Measurements from ENCODE around the gene FNDC11.

FNDC11 gene

GRCh38 chr20:63525971-63526370 is 28.0 kb upstream of the FNDC11 start:
- DNase-seq: no peak

GRCh38 chr20:63527184-63527583 is 26.8 kb upstream of the FNDC11 start:
- DNase-seq: no peak

GRCh38 chr20:63529180-63529860 is 24.6 kb upstream of the FNDC11 start:
- no peak for DNase-seq

- no peak for DNase-seq
Measured at GRCh38 chr20:63529861-63530787, 23.8 kb upstream of the FNDC11 start.

GRCh38 chr20:63530788-63531160 is 23.2 kb upstream of the FNDC11 start:
- DNase-seq: no peak

GRCh38 chr20:63531686-63532448 is 22.1 kb upstream of the FNDC11 start:
- DNase-seq: no peak

GRCh38 chr20:63532449-63532971 is 21.4 kb upstream of the FNDC11 start:
- DNase-seq: no peak

GRCh38 chr20:63533388-63533787 is 20.6 kb upstream of the FNDC11 start:
- DNase-seq: no peak

- DNase-seq: no peak
Measured at GRCh38 chr20:63533871-63534393, 20.0 kb upstream of the FNDC11 start.

- no peak for DNase-seq
Measured at GRCh38 chr20:63534427-63534830, 19.5 kb upstream of the FNDC11 start.

- DNase-seq: no peak
Measured at GRCh38 chr20:63534831-63535651, 18.9 kb upstream of the FNDC11 start.

- DNase-seq: peak; percentile 38
Measured at GRCh38 chr20:63536241-63536977, 17.6 kb upstream of the FNDC11 start.

GRCh38 chr20:63536997-63537524 is 16.9 kb upstream of the FNDC11 start, which contains the start of gene PTK6:
TSS of gene PTK6 (minus strand) at chr20:63537376. CDS start at chr20:63537314, 62 bp downstream.
- no peak for DNase-seq

GRCh38 chr20:63537525-63538203 is 16.3 kb upstream of the FNDC11 start:
- DNase-seq: peak; percentile 47

GRCh38 chr20:63538204-63539091 is 15.5 kb upstream of the FNDC11 start:
- DNase-seq: no peak

- no peak for DNase-seq
Measured at GRCh38 chr20:63539092-63539430, 14.9 kb upstream of the FNDC11 start.

- no peak for DNase-seq
Measured at GRCh38 chr20:63539441-63540370, 14.3 kb upstream of the FNDC11 start.
